Measurements from ENCODE around the gene CTDSPL. TPM values are rescaled to one million over a fixed set of nuclear protein-coding genes. Genes with fewer than 3 reads are reported as not detected.

CTDSPL gene
- total RNA-seq, 4 donors from 2014 or later: 39.8 to 105 (median 56.2) TPM

GRCh38 chr3:37941608-37942508 is 80.2 kb downstream of the CTDSPL start:
- in situ Hi-C loops (cut with MboI; ENCODE audit: low pct_ligation_motif_present in 1 of 4, low pct_unique_long_range_greater_than_20kb in 1 of 4, low sequenced_read_pairs in 3 of 4) (no loop called here), intact Hi-C loops (cut with DNase I; ENCODE audit: low total_unique reads) (no loop called here)
- WGBS, 2 donors (ENCODE audit: low coverage in 1 of 2): 30 to 60% methylated on average over 7 to 12 of the region's 12 CpGs
- Histone ChIP-seq H3K27ac (peak overlapping the region; percentile 60 to 77 (median 75)), H3K4me3 (no peak overlapping the region), H3K9me3 (no peaks in the 10 kb centered on the region), H3K36me3 (no peaks in the 10 kb centered on the region), H3K27me3 (no peaks in the 10 kb centered on the region), H3K4me1 (peaks cover 39 to 89% (median 61%) of the 10 kb centered on the region in 4 donors)
- DNase-seq: peak; percentile 63
- no peak for TF ChIP-seq EP300 (IDR thresholded peaks at IDR 0.05; ENCODE audit: low read depth)
- TF ChIP-seq POLR2A (IDR thresholded peaks at IDR 0.05): no peak
- TF ChIP-seq POLR2AphosphoS5 (IDR thresholded peaks at IDR 0.05): no peak
- no peak for TF ChIP-seq CTCF (IDR thresholded peaks at IDR 0.05)

GRCh38 chr3:37942646-37943045 is 81.0 kb downstream of the CTDSPL start:
- intact Hi-C loops (cut with DNase I; ENCODE audit: low total_unique reads) (no loop called here), in situ Hi-C loops (cut with MboI; ENCODE audit: low pct_ligation_motif_present in 1 of 4, low pct_unique_long_range_greater_than_20kb in 1 of 4, low sequenced_read_pairs in 3 of 4) (no loop called here)
- Histone ChIP-seq H3K4me1 (peaks cover 39 to 83% (median 59%) of the 10 kb centered on the region in 4 donors), H3K4me3 (no peak overlapping the region), H3K36me3 (no peaks in the 10 kb centered on the region), H3K27me3 (no peaks in the 10 kb centered on the region), H3K27ac (peak overlapping the region; percentile 60 to 77 (median 75)), H3K9me3 (no peaks in the 10 kb centered on the region)
- WGBS, 2 donors (ENCODE audit: low coverage in 1 of 2): 72 to 74% methylated on average over 2 of the region's 2 CpGs
- TF ChIP-seq EP300 (IDR thresholded peaks at IDR 0.05; ENCODE audit: low read depth) (no peak), POLR2AphosphoS5 (IDR thresholded peaks at IDR 0.05) (no peak), CTCF (IDR thresholded peaks at IDR 0.05) (no peak), POLR2A (IDR thresholded peaks at IDR 0.05) (no peak)
- no peak for DNase-seq

- TF ChIP-seq EP300 (IDR thresholded peaks at IDR 0.05; ENCODE audit: low read depth): no peak
- TF ChIP-seq POLR2AphosphoS5 (IDR thresholded peaks at IDR 0.05): no peak
- no peak for TF ChIP-seq POLR2A (IDR thresholded peaks at IDR 0.05)
- H3K4me3 ChIP-seq: no peak overlapping the region
- no peaks in the 10 kb centered on the region for H3K36me3 ChIP-seq
- peaks cover 39 to 80% (median 58%) of the 10 kb centered on the region in 4 donors for H3K4me1 ChIP-seq
- no peaks in the 10 kb centered on the region for H3K27me3 ChIP-seq
- no peaks in the 10 kb centered on the region for H3K9me3 ChIP-seq
- in situ Hi-C loops (cut with MboI; ENCODE audit: low pct_ligation_motif_present in 1 of 4, low pct_unique_long_range_greater_than_20kb in 1 of 4, low sequenced_read_pairs in 3 of 4): no loop called here
- 63 to 72% methylated on average over 2 to 4 of the region's 4 CpGs for WGBS, 2 donors (ENCODE audit: low coverage in 1 of 2)
- intact Hi-C loops (cut with DNase I; ENCODE audit: low total_unique reads): no loop called here
- peak overlapping the region; percentile 72 to 77 (median 75) for H3K27ac ChIP-seq
- no peak for DNase-seq
These were observed 81.4 kb downstream of the CTDSPL start for GRCh38 chr3:37943126-37943525.

GRCh38 chr3:37943631-37944314 is 82.1 kb downstream of the CTDSPL start:
- Histone ChIP-seq H3K27ac (peak overlapping the region; percentile 63 to 77 (median 72)), H3K4me1 (peaks cover 39 to 82% (median 60%) of the 10 kb centered on the region in 4 donors), H3K36me3 (no peaks in the 10 kb centered on the region), H3K27me3 (no peaks in the 10 kb centered on the region), H3K9me3 (no peaks in the 10 kb centered on the region), H3K4me3 (no peak overlapping the region)
- intact Hi-C loops (cut with DNase I; ENCODE audit: low total_unique reads): no loop called here
- TF ChIP-seq CTCF (IDR thresholded peaks at IDR 0.05) (no peak), POLR2AphosphoS5 (IDR thresholded peaks at IDR 0.05) (peak in 2 of 3 donors; percentile 25 to 57), EP300 (IDR thresholded peaks at IDR 0.05; ENCODE audit: low read depth) (no peak), POLR2A (IDR thresholded peaks at IDR 0.05) (no peak)
- WGBS, 2 donors (ENCODE audit: low coverage in 1 of 2): 75 to 85% methylated on average over 7 to 8 of the region's 8 CpGs
- in situ Hi-C loops (cut with MboI; ENCODE audit: low pct_ligation_motif_present in 1 of 4, low pct_unique_long_range_greater_than_20kb in 1 of 4, low sequenced_read_pairs in 3 of 4): no loop called here
- no peak for DNase-seq
